H7 (cell line): Measurements from ENCODE around the gene ASXL1. TPM values are rescaled to one million over a fixed set of nuclear protein-coding genes. Genes with fewer than 3 reads are reported as not detected.
A peak's percentile ranks its signal among the peaks of the same experiment; 100 is the strongest.

ENCODE experiments used
- DNase-seq: peaks from one replicate; pipeline ENCODE4 v3.0.0; 2012
- H3K27me3 ChIP-seq: 2 replicates; pipeline ENCODE4 v1.6.0; 2011; ENCODE audit warnings: mild to moderate bottlenecking, low read length; ENCODE audit not compliant: control insufficient read depth, insufficient read depth
- H3K36me3 ChIP-seq: replicated peaks from 2 replicates; pipeline ENCODE4 v1.5.1; 2011; ENCODE audit warnings: low read length; ENCODE audit not compliant: control insufficient read depth, insufficient read depth
- H3K4me3 ChIP-seq: 2 replicates; pipeline ENCODE4 v1.5.1; 2011; ENCODE audit warnings: low read depth, mild to moderate bottlenecking, control low read depth, low read length, moderate library complexity; ENCODE audit not compliant: insufficient read depth
- total RNA-seq: library from RNA; depleted of rRNA; stranded (reverse); fragments of >200 nt; shearing (Covaris generic); gene quantifications from 2 replicates; pipeline ENCODE4 v1.2.3, GENCODE V29; 2014

ASXL1 gene
- total RNA-seq, 1 experiment from 2014 or later = 14.3 TPM

DNA sequence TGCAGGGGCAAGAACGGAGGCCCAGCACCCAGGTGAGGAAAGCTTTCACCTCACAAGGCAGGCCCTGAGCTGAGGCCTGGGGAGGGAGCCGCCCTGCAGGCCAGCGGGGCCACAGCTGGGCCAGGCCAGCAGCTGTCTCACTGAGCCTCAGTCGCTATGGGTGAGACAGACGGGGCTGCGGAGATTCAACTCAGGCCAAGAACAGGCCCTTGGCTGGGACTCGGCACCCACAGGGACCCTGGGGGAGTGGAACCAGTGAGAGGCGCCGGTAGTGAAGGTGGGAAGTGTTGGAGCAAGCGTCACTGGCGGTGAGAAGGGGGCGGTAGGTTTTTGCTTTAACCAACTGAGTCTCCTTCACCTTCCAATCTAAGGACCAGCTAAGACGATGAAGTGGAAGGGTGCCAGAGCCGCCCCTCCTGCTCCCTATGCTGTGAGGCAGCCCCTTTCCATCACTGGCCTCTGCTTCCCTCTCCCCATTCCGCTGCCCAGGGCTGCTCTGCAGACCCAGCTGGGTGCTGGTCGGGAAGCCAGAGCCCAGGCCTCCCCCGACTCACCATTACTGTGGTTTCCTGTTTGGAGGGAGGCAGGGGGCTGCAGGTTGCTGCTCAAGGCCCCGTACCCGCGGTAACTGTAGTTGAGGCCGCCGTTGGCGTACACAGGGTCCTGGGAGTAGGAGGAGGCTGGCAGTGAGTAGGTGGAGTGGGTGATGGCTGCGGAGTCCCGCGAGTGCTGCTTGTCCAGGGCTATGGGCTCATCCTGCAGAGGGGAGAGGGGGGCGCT, 93.7 kb downstream of the ASXL1 start:
- DNase-seq = peak; percentile 70
- H3K4me3 ChIP-seq = no peak overlapping the region
- peaks cover 54% of the 10 kb centered on the region for H3K36me3 ChIP-seq
- no peaks in the 10 kb centered on the region for H3K27me3 ChIP-seq

DNA sequence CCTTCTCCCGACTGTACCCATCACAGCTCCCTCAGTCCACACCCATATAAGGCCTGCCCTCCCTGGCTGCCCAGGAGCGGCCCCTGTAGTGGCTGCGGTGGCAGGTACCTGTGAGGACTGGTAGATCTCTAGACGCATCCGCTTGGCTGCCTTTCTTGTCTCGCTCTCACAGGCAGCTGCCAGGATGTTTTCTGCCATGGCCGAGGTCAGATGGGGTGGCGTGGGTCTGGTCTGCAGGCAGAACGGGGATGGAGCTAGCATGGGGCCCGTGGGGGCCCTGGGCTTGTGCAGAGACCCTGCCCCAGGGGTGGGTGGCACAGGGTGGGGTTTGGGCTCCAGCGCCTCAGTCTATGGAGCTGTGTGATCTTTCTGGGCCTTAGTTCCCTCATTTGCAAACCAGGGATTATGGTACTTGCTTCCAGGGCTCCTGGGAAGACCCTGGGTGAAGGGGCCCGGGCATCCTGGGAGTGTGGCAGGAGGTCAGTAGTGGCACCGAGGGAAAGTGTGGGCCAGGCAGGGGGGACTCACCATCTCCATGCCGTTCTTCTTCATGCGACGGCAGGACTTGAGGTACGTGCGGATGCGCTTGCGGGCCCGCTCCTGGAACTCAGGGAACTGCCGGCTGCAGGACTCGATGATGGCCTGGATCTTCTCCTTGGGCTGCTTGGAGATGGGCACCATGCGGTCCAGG, 94.8 kb downstream of the ASXL1 start:
- no peak overlapping the region for H3K4me3 ChIP-seq

DNA sequence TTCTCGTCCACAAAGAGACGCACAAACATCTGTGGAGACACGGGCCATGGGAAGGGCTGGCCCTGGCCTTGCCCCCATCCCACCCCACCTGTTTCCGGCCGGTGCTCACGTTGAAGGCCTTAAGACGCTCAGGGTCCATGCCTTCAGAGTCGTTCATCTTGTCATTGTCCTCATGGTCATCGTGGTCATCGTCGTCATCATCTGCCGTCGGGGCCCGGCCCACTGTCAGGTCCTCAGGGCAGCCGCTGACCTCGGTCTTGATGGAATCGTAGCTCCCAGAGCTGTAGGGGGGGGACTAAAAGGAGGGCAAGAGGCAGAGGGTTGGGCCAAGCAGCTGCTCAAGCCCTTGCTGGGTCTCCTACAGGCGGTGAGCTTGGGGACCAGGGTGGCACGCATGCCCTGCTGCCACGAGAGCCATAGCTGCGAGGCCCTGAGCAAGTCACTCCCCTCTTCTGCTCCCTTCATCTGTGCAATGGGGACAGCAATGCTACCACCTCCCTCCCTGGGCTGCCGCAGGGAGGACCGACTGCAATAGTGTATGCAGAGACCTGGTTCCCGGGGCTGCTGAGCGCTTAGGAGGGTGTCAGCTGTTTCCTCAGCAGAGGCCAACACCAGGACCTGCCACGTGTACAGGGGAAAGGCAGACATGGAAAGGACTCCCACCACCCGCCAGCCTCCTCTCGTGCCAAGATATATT, 95.5 kb downstream of the ASXL1 start:
- no peak for DNase-seq
- Histone ChIP-seq H3K27me3 (no peaks in the 10 kb centered on the region), H3K4me3 (no peak overlapping the region), H3K36me3 (peaks cover 42% of the 10 kb centered on the region)

More for the DNA sequence above, 94.8 kb downstream of the ASXL1 start:
- H3K36me3 ChIP-seq = peaks cover 48% of the 10 kb centered on the region
- no peaks in the 10 kb centered on the region for H3K27me3 ChIP-seq
- DNase-seq = no peak

DNA sequence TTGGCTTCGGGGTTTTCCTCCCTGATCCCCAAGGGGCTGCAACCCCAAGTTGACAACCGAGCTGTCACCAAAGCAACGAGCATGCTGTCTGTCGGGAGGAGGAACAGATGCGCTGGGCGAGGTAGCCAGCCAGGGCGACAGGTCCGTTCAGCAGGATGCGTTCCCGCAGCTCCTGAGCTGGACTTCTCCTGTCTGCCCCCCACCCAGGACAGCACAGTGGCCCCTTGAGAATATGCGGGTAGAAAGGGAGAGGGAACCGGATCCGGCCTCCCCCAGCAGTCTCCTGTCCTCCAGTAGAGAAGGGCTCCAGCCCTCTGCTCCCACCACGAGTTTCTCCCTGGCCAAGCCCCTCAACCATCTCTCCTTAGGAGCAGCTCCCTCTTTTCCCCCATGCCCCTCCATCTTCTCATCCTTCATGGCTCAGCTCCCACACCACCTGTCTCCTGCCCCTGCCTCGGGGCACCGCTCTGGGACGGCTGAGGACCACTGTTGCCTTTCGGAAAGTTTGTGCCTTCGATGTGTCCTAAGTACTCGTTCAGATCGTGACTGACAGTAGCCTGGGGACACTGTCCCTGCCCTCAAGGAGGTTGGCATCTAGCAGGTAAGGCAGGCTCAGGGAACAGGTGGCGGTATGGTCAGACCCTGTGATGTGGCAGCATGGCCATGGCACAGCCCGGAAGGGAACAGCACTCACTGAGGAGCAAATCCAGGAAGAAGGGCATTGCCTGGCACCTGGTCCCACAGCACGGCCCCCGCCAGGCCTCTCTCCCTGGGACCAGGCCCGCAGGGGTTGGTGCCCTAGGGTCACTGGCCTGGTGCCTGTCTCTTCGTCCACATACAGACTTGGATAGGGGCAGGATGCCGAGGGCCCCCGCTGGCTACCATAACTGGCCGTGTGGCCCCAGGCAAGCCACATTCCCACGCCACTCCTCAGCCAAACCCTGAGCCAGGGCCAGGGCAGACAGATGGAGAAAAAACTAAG, 96.3 kb downstream of the ASXL1 start:
- H3K36me3 ChIP-seq = peaks cover 40% of the 10 kb centered on the region
- H3K4me3 ChIP-seq = no peak overlapping the region

DNA sequence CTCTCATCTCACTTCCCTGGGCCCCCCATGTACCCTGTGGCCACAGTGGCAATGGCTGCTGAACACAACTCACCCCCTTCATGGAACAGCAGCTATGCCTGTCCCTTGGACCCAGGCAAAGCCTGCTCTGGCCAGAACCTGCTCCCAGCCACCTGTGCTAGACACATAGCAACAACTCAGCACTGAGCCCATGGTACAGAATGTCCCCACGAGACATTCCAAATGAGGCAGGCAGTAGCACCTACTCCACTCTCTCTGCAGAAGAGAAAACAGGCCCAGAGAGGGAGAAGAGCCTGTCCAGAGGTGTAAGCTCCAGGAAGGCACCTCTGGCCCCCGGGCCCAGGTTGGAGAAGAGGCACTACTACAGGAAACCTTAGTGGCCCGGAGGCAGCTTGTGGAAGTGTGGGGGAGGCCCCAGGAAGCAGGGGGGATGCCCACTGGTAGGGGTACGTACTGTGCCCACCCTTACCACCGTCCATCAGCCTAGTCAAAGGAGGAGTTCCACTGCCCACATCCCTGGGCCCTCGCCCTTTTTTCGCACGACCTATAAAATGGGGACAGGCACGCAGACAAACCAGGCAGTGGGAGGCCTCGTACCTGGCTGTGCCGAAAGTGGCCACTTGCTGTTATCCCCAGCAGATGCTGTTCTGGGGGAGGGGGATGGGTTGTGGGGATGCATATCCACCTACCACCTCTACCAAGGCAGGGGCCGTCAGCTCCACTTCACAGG, 97.2 kb downstream of the ASXL1 start:
- H3K4me3 ChIP-seq = no peak overlapping the region
- DNase-seq = no peak
- peaks cover 33% of the 10 kb centered on the region for H3K36me3 ChIP-seq
- no peaks in the 10 kb centered on the region for H3K27me3 ChIP-seq

More for the DNA sequence above, 96.3 kb downstream of the ASXL1 start:
- DNase-seq = no peak
- no peaks in the 10 kb centered on the region for H3K27me3 ChIP-seq

DNA sequence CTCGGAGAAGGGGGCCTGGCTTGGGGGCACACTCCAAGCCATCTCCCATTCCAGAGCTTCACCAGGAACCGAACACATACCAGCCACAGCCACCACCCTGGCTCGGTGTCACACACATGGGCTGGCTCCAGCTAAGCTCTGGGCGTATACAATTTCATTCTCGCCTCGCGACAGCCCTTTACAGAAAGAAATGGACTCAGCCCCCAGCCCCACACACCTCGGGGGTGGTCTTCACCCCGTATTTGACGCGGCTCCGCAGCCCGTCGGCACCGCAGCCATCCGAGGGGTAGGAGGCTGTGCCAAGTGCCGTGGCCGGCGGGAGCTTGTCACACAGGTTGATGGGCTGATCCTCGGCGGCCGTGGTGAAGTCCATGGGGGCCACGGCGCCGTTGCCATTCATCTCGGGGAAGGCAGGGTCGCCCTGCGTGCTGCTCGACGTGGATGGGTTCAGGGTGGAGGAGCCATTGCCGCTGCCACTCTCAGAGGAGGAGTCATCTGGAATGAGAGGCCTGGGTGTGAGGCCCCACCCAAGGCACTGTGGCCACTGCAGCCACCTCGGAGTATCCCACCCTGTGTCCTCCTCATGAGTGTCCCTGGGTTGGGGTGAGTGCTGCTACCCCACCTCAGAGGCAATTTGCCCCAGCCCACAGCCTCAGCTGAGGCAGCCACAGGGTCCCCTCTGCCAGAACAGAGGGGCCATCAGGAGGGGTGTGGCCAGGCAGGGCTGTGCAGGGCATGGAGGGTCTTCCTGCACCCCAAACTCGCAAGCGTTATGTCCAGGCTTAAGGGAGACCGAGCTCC, 98.0 kb downstream of the ASXL1 start:
- DNase-seq = no peak
- Histone ChIP-seq H3K27me3 (no peaks in the 10 kb centered on the region), H3K4me3 (no peak overlapping the region), H3K36me3 (peaks cover 31% of the 10 kb centered on the region)

DNA sequence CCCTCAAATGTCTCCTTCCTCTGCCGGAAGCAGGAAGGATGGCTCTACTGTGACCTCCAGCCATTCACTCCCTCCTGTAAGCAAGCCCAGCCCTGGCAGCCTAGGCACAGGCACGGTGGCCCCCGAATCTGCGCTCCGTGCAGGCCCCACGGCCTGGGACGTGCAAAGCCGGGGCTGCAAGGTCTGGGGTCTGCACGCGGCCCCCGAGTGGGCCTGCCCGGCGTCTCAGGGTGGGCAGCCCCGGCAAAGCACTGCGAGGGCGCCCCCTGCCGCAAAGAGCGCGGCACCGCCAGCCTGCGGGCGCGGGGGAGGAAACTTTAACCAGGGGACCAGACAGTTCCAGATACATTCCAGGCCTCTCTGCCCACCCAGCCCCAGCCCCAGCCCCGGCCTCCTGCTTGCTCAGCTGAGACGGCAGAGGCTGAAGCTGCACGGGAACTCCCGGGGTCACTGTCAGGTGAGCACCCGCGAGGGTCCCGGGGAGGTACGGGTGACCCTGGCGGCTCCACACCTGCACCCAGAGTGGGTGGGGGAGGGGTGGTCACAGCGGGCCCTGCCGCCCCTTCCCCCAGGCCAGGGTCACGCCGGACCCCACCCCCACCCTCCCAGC, 98.8 kb downstream of the ASXL1 start:
- Histone ChIP-seq H3K36me3 (peaks cover 23% of the 10 kb centered on the region), H3K4me3 (peak overlapping the region; percentile 58), H3K27me3 (no peaks in the 10 kb centered on the region)
- peak; percentile 100 for DNase-seq

DNA sequence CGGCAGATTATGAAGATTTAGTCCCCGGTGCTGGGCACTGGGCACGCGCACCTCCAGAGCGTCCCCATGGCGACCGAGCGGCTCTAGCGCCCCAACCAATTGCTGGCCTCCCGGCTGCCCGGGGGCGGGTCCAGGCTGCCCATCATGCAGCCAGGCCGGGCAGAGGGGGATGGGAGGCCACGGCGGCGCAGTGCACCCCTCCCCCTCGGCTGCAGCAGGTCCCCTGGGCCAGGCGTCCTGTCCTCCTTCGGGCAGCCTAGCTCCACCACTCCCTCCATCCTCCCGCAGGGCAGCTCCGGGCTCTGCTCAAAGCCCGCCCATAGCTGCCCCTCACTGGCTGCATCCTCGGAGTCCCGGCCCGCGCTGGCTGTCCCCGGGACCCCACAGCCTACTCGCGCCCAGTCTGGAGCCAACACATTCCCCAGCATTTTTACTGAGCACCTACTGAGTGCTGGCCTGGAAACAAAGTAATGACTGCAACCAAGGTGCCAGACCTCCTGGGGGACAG, 99.4 kb downstream of the ASXL1 start:
- Histone ChIP-seq H3K27me3 (no peaks in the 10 kb centered on the region), H3K4me3 (peak overlapping the region; percentile 58), H3K36me3 (peaks cover 21% of the 10 kb centered on the region)
- DNase-seq = peak; percentile 100

DNA sequence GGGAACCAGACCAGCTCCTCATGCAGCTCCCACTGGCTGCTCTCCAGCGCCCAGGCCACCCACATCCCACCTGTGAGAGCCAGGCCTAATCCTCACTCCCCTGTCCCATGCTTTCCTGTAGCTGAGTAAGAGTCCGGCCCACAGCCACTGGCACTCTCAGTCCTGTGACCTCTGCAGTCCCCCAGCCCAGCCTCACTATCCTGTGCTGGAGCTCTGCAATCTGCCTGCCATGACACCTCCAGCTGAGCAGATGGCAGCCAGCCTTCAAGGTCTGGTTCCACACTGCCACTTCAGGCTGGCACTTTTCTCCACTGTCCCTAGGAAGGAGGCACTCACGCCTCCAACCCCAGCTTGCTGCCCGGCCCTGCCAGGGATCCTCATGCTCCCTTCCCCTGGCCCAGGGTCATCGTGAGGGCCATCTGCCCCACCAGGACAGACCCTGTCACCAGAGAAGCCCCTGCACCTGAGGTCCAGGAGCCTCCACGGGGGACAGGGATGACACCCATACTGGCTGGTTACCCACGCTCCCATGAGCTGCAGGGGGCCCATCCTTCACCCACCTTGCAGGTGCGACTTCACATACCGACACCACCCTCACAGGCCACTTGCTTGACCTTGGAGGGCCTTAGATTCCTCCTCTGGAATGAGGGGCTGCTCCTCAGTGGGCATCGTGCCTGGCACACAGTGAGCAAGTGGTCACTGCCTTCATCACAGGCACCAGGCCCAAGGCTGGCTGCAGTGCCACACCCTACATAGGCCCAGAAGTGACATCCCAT, 100.1 kb downstream of the ASXL1 start:
- Histone ChIP-seq H3K27me3 (no peaks in the 10 kb centered on the region), H3K36me3 (peaks cover 15% of the 10 kb centered on the region), H3K4me3 (peak overlapping the region; percentile 58)
- DNase-seq = peak; percentile 86

DNA sequence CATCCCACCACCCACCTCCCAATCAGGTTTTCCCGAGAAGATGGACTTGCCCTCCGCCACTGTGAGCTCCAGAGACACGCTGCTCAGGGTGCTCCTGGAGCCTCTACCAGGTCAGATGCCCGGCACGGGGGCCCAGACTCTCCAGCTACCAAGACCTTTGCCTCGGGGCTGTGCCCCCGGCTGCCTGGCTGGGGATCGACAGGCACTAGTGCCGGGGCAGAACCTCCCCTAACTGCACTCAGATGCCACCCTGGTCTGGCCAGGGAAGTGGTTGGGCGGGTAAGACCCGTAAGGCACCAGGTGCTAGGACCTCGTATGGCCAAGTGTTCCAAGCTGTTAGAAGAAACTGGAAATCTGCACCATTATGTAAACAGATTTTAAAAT, 100.7 kb downstream of the ASXL1 start:
- no peak for DNase-seq
- Histone ChIP-seq H3K27me3 (no peaks in the 10 kb centered on the region), H3K36me3 (peaks cover 13% of the 10 kb centered on the region), H3K4me3 (no peak overlapping the region)

DNA sequence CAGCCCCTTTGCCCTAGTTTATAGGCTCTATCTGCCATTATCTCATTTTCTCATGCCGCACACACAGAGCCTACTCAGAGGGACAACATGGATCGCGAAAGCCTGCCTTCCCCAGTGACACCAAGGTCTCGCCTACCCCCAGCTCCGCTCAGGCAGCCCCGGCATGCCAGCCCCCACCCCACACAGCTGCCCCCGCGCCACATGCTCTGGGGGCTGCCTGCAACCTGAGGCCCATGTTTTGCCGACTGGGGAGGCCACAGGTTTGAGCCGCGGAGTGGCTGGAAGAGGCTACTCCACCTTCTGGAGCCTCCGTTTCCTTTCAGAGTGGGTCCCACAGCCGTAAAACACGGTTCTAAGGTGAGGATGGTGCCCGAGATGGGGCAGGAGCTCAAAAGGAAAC, 102.1 kb downstream of the ASXL1 start:
- Histone ChIP-seq H3K36me3 (peaks cover 5% of the 10 kb centered on the region), H3K27me3 (no peaks in the 10 kb centered on the region), H3K4me3 (no peak overlapping the region)
- DNase-seq = peak; percentile 69
